Mesothelial cell of epicardium (in vitro differentiated cells): ENCODE data around the gene NAA40. TPM values are rescaled to one million over a fixed set of nuclear protein-coding genes. Genes with fewer than 3 reads are reported as not detected.
"Not testable (repeated sequence)": the region's sequence is repeated elsewhere in the genome, so short reads cannot be mapped to it uniquely, and the experiment has no call there.

ENCODE experiments used
- DNase-seq, 2 experiments: peaks; one replicate each; pipeline ENCODE4 v3.0.0; 2021; ENCODE audit warnings: low spot score in 2 of 2; ENCODE audit not compliant: unreplicated experiment in 2 of 2
- H3K27ac Mint-ChIP-seq: 2 replicates; pipeline ENCODE4 v1.8.0; 2021; ENCODE audit warnings: mixed read lengths
- H3K27me3 Mint-ChIP-seq: 2 replicates; pipeline ENCODE4 v1.8.0; 2021; ENCODE audit warnings: low read depth, mixed read lengths
- H3K36me3 Mint-ChIP-seq: 2 replicates; pipeline ENCODE4 v1.8.0; 2021; ENCODE audit warnings: mixed read lengths
- H3K4me1 Mint-ChIP-seq: 2 replicates; pipeline ENCODE4 v1.8.0; 2021; ENCODE audit warnings: mixed read lengths
- H3K4me3 Mint-ChIP-seq: 2 replicates; pipeline ENCODE4 v1.8.0; 2021; ENCODE audit warnings: mild to moderate bottlenecking, moderate library complexity, mixed read lengths
- H3K9me3 Mint-ChIP-seq: 2 replicates; pipeline ENCODE4 v1.8.0; 2021; ENCODE audit warnings: mixed read lengths
- CTCF ChIP-seq: fragments of 200-600 bp; sonication (generic); IDR thresholded peaks from one replicate; pipeline ENCODE4 v1.5.0; 2021; ENCODE audit warnings: antibody characterized with exemption; ENCODE audit not compliant: unreplicated experiment
- total RNA-seq: library from RNA; stranded (reverse); gene quantifications from 3 replicates; pipeline ENCODE4 v1.2.1, GENCODE V29; 2021

NAA40 gene
- total RNA-seq, 1 donor from 2014 or later = 50.7 TPM

GRCh38 chr11:63969461-63969860, 30.7 kb downstream of the NAA40 start:
- H3K4me3 Mint-ChIP-seq = no peak overlapping the region
- no peaks in the 10 kb centered on the region for H3K9me3 Mint-ChIP-seq
- no peaks in the 10 kb centered on the region for H3K36me3 Mint-ChIP-seq
- TF ChIP-seq CTCF = no peak
- no peak for DNase-seq
- H3K4me1 Mint-ChIP-seq = peaks cover 1% of the 10 kb centered on the region
- peaks cover 7% of the 10 kb centered on the region for H3K27me3 Mint-ChIP-seq
- H3K27ac Mint-ChIP-seq = no peak overlapping the region

GRCh38 chr11:63970902-63971301, 32.1 kb downstream of the NAA40 start:
- no peak overlapping the region for H3K4me3 Mint-ChIP-seq
- no peak for TF ChIP-seq CTCF
- H3K27me3 Mint-ChIP-seq = peaks cover 7% of the 10 kb centered on the region
- peaks cover 7% of the 10 kb centered on the region for H3K4me1 Mint-ChIP-seq
- no peak overlapping the region for H3K27ac Mint-ChIP-seq
- H3K36me3 Mint-ChIP-seq = no peaks in the 10 kb centered on the region
- no peaks in the 10 kb centered on the region for H3K9me3 Mint-ChIP-seq
- DNase-seq = no peak

- Mint-ChIP-seq H3K4me3 (peak overlapping the region; percentile 100), H3K27ac (peak overlapping the region; percentile 100), H3K4me1 (peaks cover 22% of the 10 kb centered on the region)
- H3K27me3 Mint-ChIP-seq, DNase-seq, H3K36me3 Mint-ChIP-seq, H3K9me3 Mint-ChIP-seq: not testable (repeated sequence)
Observed at GRCh38 chr11:63973912-63974258, 35.1 kb downstream of the NAA40 start.

DNA sequence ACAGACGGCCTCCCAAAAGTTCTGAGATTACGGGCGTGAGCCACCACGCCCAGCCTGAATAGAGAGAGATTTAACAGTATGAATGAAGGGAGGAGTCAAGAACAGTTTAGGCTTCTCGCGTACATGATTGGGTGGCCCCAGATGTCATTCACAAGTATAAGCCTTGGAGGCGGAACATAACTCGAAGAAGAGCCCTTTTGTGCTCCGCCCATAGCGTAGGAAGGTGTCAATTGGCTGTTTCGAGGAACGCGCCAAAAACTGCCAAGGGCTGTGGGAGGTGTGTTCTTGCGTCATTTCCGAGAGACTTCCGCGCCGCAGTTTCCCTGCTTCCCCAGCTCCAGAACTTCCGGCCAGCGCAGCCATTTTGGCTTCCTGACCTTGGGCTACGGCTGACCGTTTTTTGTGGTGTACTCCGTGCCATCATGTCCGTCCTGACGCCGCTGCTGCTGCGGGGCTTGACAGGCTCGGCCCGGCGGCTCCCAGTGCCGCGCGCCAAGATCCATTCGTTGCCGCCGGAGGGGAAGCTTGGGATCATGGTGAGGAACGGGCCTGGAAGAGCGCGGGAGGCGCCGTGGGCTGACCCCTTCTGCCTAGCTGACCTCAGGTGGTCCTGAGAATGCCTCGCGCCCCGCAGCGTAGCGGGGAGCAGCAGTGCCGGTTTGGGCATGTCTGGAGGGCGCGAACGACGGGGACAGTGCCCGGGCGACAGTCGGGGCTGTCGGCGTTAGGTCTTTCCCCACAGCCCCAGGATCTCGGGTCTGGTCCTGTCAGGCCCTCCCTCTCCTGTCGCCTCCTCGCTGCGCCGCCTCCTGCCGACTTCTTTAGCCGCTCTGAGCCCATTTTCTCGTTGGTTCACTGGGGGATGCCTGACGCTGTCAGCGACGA, 35.7 kb downstream of the NAA40 start, which contains the start of gene COX8A:
Gene COX8A, plus strand, starts transcription at position 362 of the 885 bp plus-strand sequence. Its CDS starts 61 bp downstream, at position 423.
- Mint-ChIP-seq H3K27me3 (peaks cover 7% of the 10 kb centered on the region), H3K27ac (peak within 1 kb of the TSS; percentile 100), H3K36me3 (no peaks in the 10 kb centered on the region), H3K4me1 (peaks cover 25% of the 10 kb centered on the region), H3K4me3 (peak within 1 kb of the TSS; percentile 100), H3K9me3 (no peaks in the 10 kb centered on the region)
- no peak for TF ChIP-seq CTCF
- DNase-seq = peak; percentile 90 to 91

DNA sequence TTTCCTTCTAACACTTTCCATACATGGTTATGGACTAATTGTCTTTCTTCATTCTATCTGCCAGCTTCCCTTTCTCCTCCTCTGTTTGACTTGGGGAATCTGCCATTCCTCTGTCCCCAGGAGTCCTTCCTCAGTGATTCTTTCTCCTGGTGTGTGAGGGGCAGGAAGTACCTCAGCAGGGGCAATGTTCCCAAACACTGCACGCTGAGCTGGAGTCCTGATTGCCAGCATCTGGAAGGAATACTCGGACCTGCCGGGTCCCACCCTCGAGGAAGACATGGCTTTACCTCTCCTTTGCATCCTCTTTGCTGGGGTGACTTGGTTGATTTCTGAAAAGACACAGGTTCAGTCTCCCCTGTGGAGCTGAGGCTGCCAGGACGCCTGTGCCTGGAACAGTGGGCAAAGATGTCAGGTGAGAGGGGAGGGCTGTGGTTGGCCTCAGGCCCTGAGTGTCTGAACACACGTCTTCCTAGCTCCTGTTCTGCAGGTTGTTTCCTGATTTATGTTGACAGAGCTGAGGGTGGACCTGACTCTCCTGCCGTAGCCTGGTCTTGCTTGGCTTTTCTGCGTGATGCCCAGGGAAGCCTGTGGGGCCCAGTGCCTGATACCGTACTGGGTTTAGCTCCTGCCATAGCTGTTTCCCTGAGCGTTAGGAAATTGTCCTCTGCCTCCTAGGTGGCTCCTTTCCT, 39.9 kb downstream of the NAA40 start:
- Mint-ChIP-seq H3K4me3 (no peak overlapping the region), H3K27me3 (no peaks in the 10 kb centered on the region), H3K36me3 (no peaks in the 10 kb centered on the region), H3K27ac (peak overlapping the region; percentile 79), H3K9me3 (no peaks in the 10 kb centered on the region), H3K4me1 (peaks cover 25% of the 10 kb centered on the region)
- TF ChIP-seq CTCF = no peak
- no peak for DNase-seq

- no peaks in the 10 kb centered on the region for H3K27me3 Mint-ChIP-seq
- H3K4me3 Mint-ChIP-seq = no peak overlapping the region
- no peaks in the 10 kb centered on the region for H3K36me3 Mint-ChIP-seq
- no peak overlapping the region for H3K27ac Mint-ChIP-seq
- DNase-seq = no peak
- TF ChIP-seq CTCF = no peak
- peaks cover 24% of the 10 kb centered on the region for H3K4me1 Mint-ChIP-seq
- H3K9me3 Mint-ChIP-seq = no peaks in the 10 kb centered on the region
Observed at GRCh38 chr11:63979426-63979825, 40.6 kb downstream of the NAA40 start.
